Omental fat pad (tissue), 4 donors: ENCODE data around the gene PCDHB6. TPM values are rescaled to one million over a fixed set of nuclear protein-coding genes. Genes with fewer than 3 reads are reported as not detected.
"Not testable (repeated sequence)": the region's sequence is repeated elsewhere in the genome, so short reads cannot be mapped to it uniquely, and the experiment has no call there.

ENCODE experiments used
- ATAC-seq: fragments of 150-250 bp; one replicate; pipeline ENCODE4 v1.9.1; 2016; ENCODE audit warnings: mild to moderate bottlenecking, moderate library complexity; ENCODE audit not compliant: low FRiP score
- DNase-seq: peaks from one replicate; pipeline ENCODE4 v3.0.0-alpha.2; 2019; ENCODE audit warnings: low spot score
- CTCF ChIP-seq, 3 donors: fragments of 450-650 bp; IDR thresholded peaks; one replicate each; pipeline ENCODE4 v1.5.1; 2016 to 2017; ENCODE audit warnings: antibody characterized with exemption in 3 of 3, mild to moderate bottlenecking in 3 of 3, moderate library complexity in 2 of 3
- total RNA-seq, 4 donors: library from RNA; depleted of rRNA; stranded (reverse); fragments of >200 nt; gene quantifications; one replicate each; pipeline ENCODE4 v1.1.0, GENCODE V29; 2016

The PCDHB6 gene
- total RNA-seq, 4 donors from 2014 or later, result 0.38 to 1.4 (median 0.47) TPM

- no peak for DNase-seq
- no peak for ATAC-seq
- TF ChIP-seq CTCF (IDR thresholded peaks at IDR 0.05), result no peak
Measured at GRCh38 chr5:141180313-141180712, 30.5 kb downstream of the PCDHB6 start.

GRCh38 chr5:141182248-141182647 lies 32.4 kb downstream of the PCDHB6 start, which contains the start of gene PCDHB16:
PCDHB16 (plus strand) TSS chr5:141182387; CDS start chr5:141182560, 173 bp downstream.
- DNase-seq (no peak), ATAC-seq (no peak)
- no peak for TF ChIP-seq CTCF (IDR thresholded peaks at IDR 0.05)

- not testable (repeated sequence) for ATAC-seq, DNase-seq
Measured at GRCh38 chr5:141184117-141184855, 34.4 kb downstream of the PCDHB6 start.

GRCh38 chr5:141186897-141187512 lies 37.1 kb downstream of the PCDHB6 start, which contains the start of gene PCDHB9:
PCDHB9 (plus strand) TSS chr5:141187161; CDS start chr5:141187319, 158 bp downstream.
- no peak for DNase-seq
- ATAC-seq, result no peak
- no peak for TF ChIP-seq CTCF (IDR thresholded peaks at IDR 0.05)

GRCh38 chr5:141188682-141189081 lies 38.8 kb downstream of the PCDHB6 start:
- DNase-seq, ATAC-seq: not testable (repeated sequence)

GRCh38 chr5:141189131-141189530 lies 39.3 kb downstream of the PCDHB6 start:
- not testable (repeated sequence) for ATAC-seq, DNase-seq

GRCh38 chr5:141192110-141192725 lies 42.4 kb downstream of the PCDHB6 start, which contains the start of gene PCDHB10:
PCDHB10 (plus strand) TSS chr5:141192353; CDS start chr5:141192553, 200 bp downstream.
- DNase-seq (no peak), ATAC-seq (no peak)
- no peak for TF ChIP-seq CTCF (IDR thresholded peaks at IDR 0.05)

GRCh38 chr5:141194332-141194731 lies 44.5 kb downstream of the PCDHB6 start:
- not testable (repeated sequence) for ATAC-seq, DNase-seq

GRCh38 chr5:141196363-141196762 lies 46.5 kb downstream of the PCDHB6 start:
- no peak for TF ChIP-seq CTCF (IDR thresholded peaks at IDR 0.05)
- DNase-seq (no peak), ATAC-seq (no peak)
